T-helper 17 cell (primary cell): ENCODE data around the gene GRIK4. TPM values are rescaled to one million over a fixed set of nuclear protein-coding genes. Genes with fewer than 3 reads are reported as not detected.

Source experiments
- ATAC-seq: fragments of 150-1000 bp; cut with Tn5 transposase; 2 replicates; pipeline ENCODE4 v1.10.0; 2021; ENCODE audit warnings: mild to moderate bottlenecking, moderate library complexity
- DNase-seq, 3 donors: peaks; one replicate each; pipeline versions ENCODE4 v3.0.0 to v3.0.0-alpha.2; 2020 to 2021
- H3K9me3 ChIP-seq: one replicate; pipeline ENCODE4 v1.7.0; 2013; ENCODE audit warnings: low read length, mild to moderate bottlenecking; ENCODE audit not compliant: control insufficient read depth, poor library complexity, severe bottlenecking
- H3K27ac Mint-ChIP-seq: one replicate; pipeline ENCODE4 v1.8.0; 2022; ENCODE audit warnings: mild to moderate bottlenecking, moderate library complexity, mixed read lengths
- H3K27me3 Mint-ChIP-seq: one replicate; pipeline ENCODE4 v1.8.0; 2022; ENCODE audit warnings: mixed read lengths
- H3K36me3 Mint-ChIP-seq: one replicate; pipeline ENCODE4 v1.8.0; 2022; ENCODE audit warnings: low read depth, mixed read lengths
- H3K4me1 Mint-ChIP-seq: one replicate; pipeline ENCODE4 v1.8.0; 2022; ENCODE audit warnings: mild to moderate bottlenecking, mixed read lengths
- H3K4me3 Mint-ChIP-seq: one replicate; pipeline ENCODE4 v1.8.0; 2022; ENCODE audit warnings: mild to moderate bottlenecking, moderate library complexity, mixed read lengths
- total RNA-seq, 4 donors: library from RNA in 2 of 4; stranded (reverse) in 2 of 4; gene quantifications; one replicate each; pipeline ENCODE4 v1.2.3 and lab custom pipeline; 2022 to 2026

GRIK4 gene
- total RNA-seq, 2 donors from 2014 or later, result 0.05 to 0.10 TPM

GRCh38 chr11:120735035-120735434, 223.5 kb downstream of the GRIK4 start:
- ATAC-seq, result no peak
- no peaks in the 10 kb centered on the region for H3K9me3 ChIP-seq
- Mint-ChIP-seq H3K27ac (no peak overlapping the region), H3K27me3 (peaks cover 30% of the 10 kb centered on the region), H3K4me1 (peaks cover 2% of the 10 kb centered on the region), H3K4me3 (no peak overlapping the region), H3K36me3 (no peaks in the 10 kb centered on the region)
- no peak for DNase-seq

- Mint-ChIP-seq H3K4me3 (no peak overlapping the region), H3K4me1 (peaks cover 2% of the 10 kb centered on the region), H3K36me3 (no peaks in the 10 kb centered on the region), H3K27me3 (peaks cover 37% of the 10 kb centered on the region), H3K27ac (no peak overlapping the region)
- H3K9me3 ChIP-seq, result no peaks in the 10 kb centered on the region
- DNase-seq (no peak), ATAC-seq (no peak)
Measured at GRCh38 chr11:120738516-120739046, 227.0 kb downstream of the GRIK4 start.

- Mint-ChIP-seq H3K27ac (no peak overlapping the region), H3K27me3 (peaks cover 41% of the 10 kb centered on the region), H3K4me3 (no peak overlapping the region), H3K4me1 (peaks cover 2% of the 10 kb centered on the region), H3K36me3 (no peaks in the 10 kb centered on the region)
- no peaks in the 10 kb centered on the region for H3K9me3 ChIP-seq
- no peak for ATAC-seq
- DNase-seq, result no peak
Measured at GRCh38 chr11:120739780-120740179, 228.2 kb downstream of the GRIK4 start.

GRCh38 chr11:120740380-120740779, 228.8 kb downstream of the GRIK4 start:
- no peaks in the 10 kb centered on the region for H3K36me3 Mint-ChIP-seq
- H3K9me3 ChIP-seq, result no peaks in the 10 kb centered on the region
- H3K4me1 Mint-ChIP-seq, result peaks cover 2% of the 10 kb centered on the region
- DNase-seq (no peak), ATAC-seq (no peak)
- peaks cover 36% of the 10 kb centered on the region for H3K27me3 Mint-ChIP-seq
- no peak overlapping the region for H3K4me3 Mint-ChIP-seq
- H3K27ac Mint-ChIP-seq, result no peak overlapping the region

GRCh38 chr11:120744016-120744994, 232.8 kb downstream of the GRIK4 start:
- no peaks in the 10 kb centered on the region for H3K9me3 ChIP-seq
- no peaks in the 10 kb centered on the region for H3K4me1 Mint-ChIP-seq
- DNase-seq (no peak), ATAC-seq (no peak)
- peaks cover 36% of the 10 kb centered on the region for H3K27me3 Mint-ChIP-seq
- no peak overlapping the region for H3K27ac Mint-ChIP-seq
- no peaks in the 10 kb centered on the region for H3K36me3 Mint-ChIP-seq
- H3K4me3 Mint-ChIP-seq, result no peak overlapping the region

- Mint-ChIP-seq H3K27me3 (peaks cover 44% of the 10 kb centered on the region), H3K27ac (no peak overlapping the region), H3K36me3 (no peaks in the 10 kb centered on the region), H3K4me1 (no peaks in the 10 kb centered on the region), H3K4me3 (no peak overlapping the region)
- H3K9me3 ChIP-seq, result no peaks in the 10 kb centered on the region
- no peak for ATAC-seq
- DNase-seq, result no peak
Measured at GRCh38 chr11:120746376-120746775, 234.8 kb downstream of the GRIK4 start.

- no peaks in the 10 kb centered on the region for H3K4me1 Mint-ChIP-seq
- no peak overlapping the region for H3K4me3 Mint-ChIP-seq
- peaks cover 38% of the 10 kb centered on the region for H3K27me3 Mint-ChIP-seq
- no peaks in the 10 kb centered on the region for H3K36me3 Mint-ChIP-seq
- DNase-seq (no peak), ATAC-seq (no peak)
- no peaks in the 10 kb centered on the region for H3K9me3 ChIP-seq
- no peak overlapping the region for H3K27ac Mint-ChIP-seq
Measured at GRCh38 chr11:120746836-120747609, 235.5 kb downstream of the GRIK4 start.

GRCh38 chr11:120747850-120748814, 236.6 kb downstream of the GRIK4 start:
- no peak for ATAC-seq
- no peak overlapping the region for H3K4me3 Mint-ChIP-seq

GRCh38 chr11:120749395-120749794, 237.8 kb downstream of the GRIK4 start:
- Mint-ChIP-seq H3K36me3 (no peaks in the 10 kb centered on the region), H3K4me1 (no peaks in the 10 kb centered on the region), H3K4me3 (no peak overlapping the region), H3K27me3 (peaks cover 46% of the 10 kb centered on the region), H3K27ac (no peak overlapping the region)
- DNase-seq (no peak), ATAC-seq (no peak)
- H3K9me3 ChIP-seq, result no peaks in the 10 kb centered on the region

More at GRCh38 chr11:120747850-120748814, 236.6 kb downstream of the GRIK4 start:
- no peaks in the 10 kb centered on the region for H3K9me3 ChIP-seq
- DNase-seq, result no peak
- no peak overlapping the region for H3K27ac Mint-ChIP-seq
- H3K27me3 Mint-ChIP-seq, result peaks cover 45% of the 10 kb centered on the region
- H3K4me1 Mint-ChIP-seq, result no peaks in the 10 kb centered on the region
- H3K36me3 Mint-ChIP-seq, result no peaks in the 10 kb centered on the region

- no peak for DNase-seq
- Mint-ChIP-seq H3K4me1 (no peaks in the 10 kb centered on the region), H3K27ac (no peak overlapping the region), H3K4me3 (no peak overlapping the region), H3K27me3 (peaks cover 44% of the 10 kb centered on the region), H3K36me3 (no peaks in the 10 kb centered on the region)
- H3K9me3 ChIP-seq, result no peaks in the 10 kb centered on the region
- no peak for ATAC-seq
Measured at GRCh38 chr11:120750647-120751549, 239.3 kb downstream of the GRIK4 start.

GRCh38 chr11:120751550-120751949, 240.0 kb downstream of the GRIK4 start:
- Mint-ChIP-seq H3K4me1 (no peaks in the 10 kb centered on the region), H3K27ac (no peak overlapping the region), H3K4me3 (no peak overlapping the region), H3K27me3 (peaks cover 38% of the 10 kb centered on the region), H3K36me3 (no peaks in the 10 kb centered on the region)
- H3K9me3 ChIP-seq, result no peaks in the 10 kb centered on the region
- ATAC-seq (no peak), DNase-seq (no peak)

- H3K36me3 Mint-ChIP-seq, result no peaks in the 10 kb centered on the region
- DNase-seq, result no peak
- no peak overlapping the region for H3K4me3 Mint-ChIP-seq
- H3K27me3 Mint-ChIP-seq, result peaks cover 41% of the 10 kb centered on the region
- no peak overlapping the region for H3K27ac Mint-ChIP-seq
- H3K4me1 Mint-ChIP-seq, result no peaks in the 10 kb centered on the region
- no peaks in the 10 kb centered on the region for H3K9me3 ChIP-seq
- ATAC-seq, result no peak
Measured at GRCh38 chr11:120752668-120753067, 241.1 kb downstream of the GRIK4 start.
